Femur (tissue), 1 donor: ENCODE data around the gene SPRR4.
"Not testable (repeated sequence)": the region's sequence is repeated elsewhere in the genome, so short reads cannot be mapped to it uniquely, and the experiment has no call there.

ENCODE experiments used
- DNase-seq: peaks from one replicate; pipeline ENCODE4 v3.0.0-alpha.2; 2017

The SPRR4 gene

DNA sequence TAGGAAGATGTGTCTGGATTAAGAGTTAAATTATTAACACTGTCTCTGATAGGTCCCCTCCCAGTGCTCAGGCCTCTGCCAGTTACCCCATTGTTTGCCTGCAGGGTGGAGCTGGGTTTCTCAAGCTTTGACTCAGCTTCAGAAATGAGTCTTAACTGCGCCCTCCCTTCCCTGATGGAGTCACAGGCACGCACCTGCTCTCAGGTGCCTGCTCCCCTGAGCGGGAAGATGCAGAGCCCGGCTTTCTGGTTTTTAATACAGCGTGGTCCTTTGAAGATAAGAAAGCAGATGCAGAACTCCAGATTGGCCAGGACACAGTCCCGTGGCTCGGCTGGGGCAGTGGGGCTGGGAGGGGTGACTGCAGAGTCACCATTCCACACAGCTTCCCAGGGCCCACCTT, 3.2 kb upstream of the SPRR4 start:
- DNase-seq, result no peak

GRCh38 chr1:152968248-152968647, 2.2 kb upstream of the SPRR4 start:
- no peak for DNase-seq

GRCh38 chr1:152969036-152969435, 1.4 kb upstream of the SPRR4 start:
- no peak for DNase-seq

DNA sequence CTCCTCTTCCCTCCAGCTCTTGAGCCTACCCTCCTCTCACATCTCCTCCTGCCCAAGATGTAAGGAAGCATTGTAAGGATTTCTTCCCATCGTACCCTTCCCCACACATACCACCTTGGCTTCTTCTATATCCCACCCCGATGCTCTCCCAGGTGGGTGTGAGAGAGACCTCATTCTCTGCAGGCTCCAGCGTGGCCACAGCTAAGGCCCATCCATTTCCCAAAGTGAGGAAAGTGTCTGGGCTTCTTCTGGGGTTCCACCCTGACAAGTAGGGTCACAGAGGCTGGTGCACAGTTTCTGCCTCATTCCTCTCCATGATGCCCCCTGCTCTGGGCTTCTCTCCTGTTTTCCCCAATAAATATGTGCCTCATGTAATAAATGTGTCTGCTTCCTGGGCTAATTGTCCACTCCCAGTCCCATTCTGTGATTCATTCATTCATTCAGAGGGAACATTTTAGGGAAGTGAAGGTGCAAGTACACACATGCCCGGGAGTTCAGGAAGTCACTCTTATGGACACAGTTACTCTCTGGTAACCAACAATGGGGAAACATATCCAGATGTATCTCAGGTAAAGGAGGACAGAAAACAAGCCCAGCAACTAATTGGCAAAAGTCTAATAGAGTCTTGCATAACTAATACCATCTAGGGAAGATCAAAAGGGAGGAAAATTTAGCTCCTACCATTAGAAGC, 1.9 kb downstream of the SPRR4 start:
- DNase-seq, result no peak

DNA sequence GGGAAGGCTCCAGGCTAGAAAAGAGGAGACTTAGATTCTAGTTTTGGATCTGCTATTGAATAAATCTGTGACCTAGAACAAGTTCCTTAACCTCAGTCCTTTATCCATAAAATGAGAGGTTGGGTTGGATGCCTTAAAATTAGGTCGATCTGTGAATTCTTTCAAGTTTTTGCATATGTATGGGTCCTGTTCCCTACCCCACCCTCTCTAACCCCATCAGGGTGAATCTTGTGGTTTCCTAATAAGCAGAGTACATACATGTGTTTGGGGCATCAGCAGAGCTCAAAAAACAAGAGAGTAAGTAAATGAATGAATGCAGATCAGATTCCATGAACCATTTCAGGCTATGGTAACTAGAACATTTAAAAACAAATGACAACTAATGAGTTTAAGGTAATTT, 6.2 kb downstream of the SPRR4 start:
- no peak for DNase-seq

DNA sequence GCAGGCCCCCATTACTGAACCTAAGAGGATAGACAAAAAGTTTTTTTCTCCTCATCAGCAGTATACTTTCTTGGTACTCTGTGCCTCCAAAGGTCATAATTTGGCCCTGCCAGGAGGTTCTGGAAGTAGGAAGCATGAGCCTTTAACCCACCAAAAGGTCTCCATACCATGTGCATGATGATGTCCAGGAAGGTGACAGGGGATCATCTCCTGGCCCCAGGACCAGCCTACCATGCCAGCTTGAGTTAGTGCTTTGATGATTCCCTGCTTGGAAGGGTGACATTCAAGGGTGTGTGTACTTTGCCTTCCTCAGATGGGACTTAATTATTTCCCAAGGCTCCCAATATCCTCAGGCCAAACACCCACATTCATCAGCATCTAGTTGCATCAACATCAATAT, 7.2 kb downstream of the SPRR4 start:
- no peak for DNase-seq

DNA sequence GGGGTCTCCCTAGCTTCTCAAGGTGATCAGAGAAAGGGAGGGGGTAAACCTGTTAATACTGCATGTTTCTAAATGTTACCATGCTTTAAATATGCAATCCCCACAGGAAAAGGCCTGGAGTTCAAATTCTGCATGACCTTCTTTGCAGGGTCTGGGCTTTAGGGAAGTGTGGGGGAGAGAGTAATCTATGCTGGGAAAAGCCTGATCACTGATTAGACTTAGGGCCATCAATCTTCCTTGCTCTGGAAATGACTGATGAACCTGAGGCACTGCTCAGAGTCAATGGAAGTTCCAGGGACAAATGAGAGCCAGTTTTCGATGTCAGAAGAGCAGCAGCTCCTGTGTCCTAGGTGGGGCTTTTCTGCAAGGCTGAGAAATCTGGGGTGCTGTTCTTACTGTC, 10.2 kb downstream of the SPRR4 start:
- DNase-seq, result no peak

- DNase-seq, result no peak
These were observed 10.9 kb downstream of the SPRR4 start for GRCh38 chr1:152981146-152981871.

DNA sequence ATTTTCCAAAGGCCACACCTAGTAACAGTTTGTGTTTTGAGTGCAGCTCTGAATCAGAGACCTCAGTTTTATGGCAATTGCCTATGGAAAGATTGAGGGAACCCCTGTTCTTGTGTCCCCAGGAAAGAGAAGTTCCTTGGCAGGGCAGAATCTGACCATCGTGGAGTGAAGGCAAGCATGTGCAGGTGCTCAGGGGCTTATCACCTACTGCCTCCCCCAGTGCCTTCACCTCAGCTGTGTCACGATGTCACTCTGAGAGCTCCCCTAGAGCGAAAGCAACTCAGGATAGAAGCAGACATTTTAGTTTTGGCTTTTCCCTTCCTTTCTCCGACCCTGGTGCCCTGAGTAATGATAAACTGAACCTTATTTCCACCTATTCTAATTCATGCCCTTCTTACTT, 11.6 kb downstream of the SPRR4 start:
- DNase-seq, result no peak

DNA sequence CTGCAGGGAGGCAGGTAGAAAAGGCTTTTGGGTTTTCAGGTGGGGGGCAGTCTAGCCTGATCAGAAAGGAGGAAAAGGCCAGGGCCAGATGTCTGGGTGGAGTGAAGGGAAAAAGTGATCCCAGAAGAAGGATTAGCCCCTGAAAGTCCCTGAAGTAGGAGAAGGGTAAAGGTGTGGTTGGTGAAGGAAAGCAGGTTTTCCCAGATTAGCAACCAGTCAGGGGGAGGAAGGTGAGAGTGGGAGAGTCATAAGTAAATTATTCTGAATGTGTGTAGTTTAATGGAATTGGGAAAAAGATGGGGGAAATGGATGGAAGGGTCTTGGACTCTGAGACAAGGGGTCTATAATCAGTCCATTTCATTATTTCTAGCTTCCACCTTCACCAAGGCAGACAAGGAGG, 12.8 kb downstream of the SPRR4 start:
- DNase-seq, result no peak

DNA sequence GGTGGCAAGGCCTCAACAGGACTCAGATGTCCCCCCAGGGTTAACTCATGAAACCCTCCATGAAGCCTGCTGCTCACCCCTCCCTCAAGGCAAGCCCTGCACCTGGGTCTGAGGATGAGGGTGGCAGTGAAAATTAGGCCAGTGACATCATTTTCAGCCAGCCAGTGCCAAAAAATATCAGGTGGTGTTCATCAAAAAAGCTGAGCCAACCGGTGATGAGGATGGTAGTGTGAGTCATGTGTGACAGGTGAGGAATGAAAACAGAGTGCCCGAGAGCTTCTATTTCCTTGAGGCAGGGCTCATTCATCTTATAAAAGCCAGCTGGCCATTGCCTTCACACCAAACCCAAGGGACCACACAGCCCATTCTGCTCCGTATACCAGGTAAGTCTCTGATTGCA, 13.3 kb downstream of the SPRR4 start, which contains the start of gene SPRR1A:
Gene SPRR1A, plus strand, starts transcription at position 339 of the 400 bp plus-strand sequence. CDS start 1,150 bp downstream, outside the sequence.
- no peak for DNase-seq

- DNase-seq, result no peak
These were observed 16.1 kb downstream of the SPRR4 start for GRCh38 chr1:152986578-152986977.

DNA sequence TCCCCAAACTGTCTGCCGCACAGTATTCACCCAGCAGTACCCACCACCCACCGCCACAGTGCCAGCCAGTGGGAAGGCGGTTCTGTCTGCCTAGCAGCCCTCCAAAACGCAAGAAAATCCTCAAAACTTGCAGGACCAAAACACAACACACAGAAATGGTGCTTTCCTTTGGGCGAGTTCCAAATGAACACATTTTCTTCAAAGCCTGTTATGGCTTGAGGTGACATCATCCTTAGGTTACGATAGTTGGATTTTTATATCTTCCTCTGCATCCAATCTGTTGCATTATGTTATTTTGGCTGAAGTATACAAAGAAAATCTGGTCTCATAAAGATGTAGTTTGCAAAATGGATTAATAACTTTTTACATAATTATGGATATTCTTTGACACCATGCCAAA, 22.7 kb downstream of the SPRR4 start:
- no peak for DNase-seq

DNA sequence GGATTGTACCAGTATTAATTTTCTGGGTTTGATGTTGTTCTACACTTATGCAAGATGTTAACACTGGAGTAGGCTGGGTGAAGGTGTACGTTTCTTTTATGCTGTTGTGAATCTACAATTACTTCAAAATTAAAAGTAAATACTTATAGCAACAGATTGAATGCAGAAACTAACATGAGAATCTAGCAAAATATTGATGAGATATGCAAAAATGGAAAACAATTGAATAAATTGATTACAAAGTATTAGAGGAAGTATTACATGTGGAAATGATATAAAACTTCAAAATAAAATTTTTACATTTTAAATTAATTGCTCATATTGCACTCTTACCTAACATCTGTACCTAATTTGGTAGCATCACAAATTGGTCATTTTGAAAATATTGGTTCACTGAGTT, 25.4 kb downstream of the SPRR4 start:
- DNase-seq, result no peak

GRCh38 chr1:152996633-152997400, 26.4 kb downstream of the SPRR4 start:
- no peak for DNase-seq

DNA sequence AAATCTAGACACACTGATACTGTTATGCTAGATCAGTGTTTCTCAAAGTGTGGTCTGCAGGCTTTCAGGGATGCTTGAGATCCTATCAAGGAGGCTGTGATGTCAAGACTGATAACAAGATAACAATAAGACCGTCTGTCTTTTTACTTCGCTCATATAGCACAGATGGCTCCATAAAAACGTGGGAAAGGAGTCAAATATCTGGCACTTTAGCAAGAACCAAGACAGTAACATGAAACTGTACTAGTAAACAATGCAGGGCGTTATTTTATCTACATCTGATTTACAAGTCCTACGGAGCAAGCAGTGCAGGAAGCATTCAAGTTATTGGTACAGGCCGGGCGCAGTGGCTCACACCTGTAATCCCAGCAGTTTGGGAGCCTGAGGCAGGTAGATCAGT, 27.5 kb downstream of the SPRR4 start:
- DNase-seq, result no peak

GRCh38 chr1:152998476-152998875, 28.0 kb downstream of the SPRR4 start:
- DNase-seq, result no peak

DNA sequence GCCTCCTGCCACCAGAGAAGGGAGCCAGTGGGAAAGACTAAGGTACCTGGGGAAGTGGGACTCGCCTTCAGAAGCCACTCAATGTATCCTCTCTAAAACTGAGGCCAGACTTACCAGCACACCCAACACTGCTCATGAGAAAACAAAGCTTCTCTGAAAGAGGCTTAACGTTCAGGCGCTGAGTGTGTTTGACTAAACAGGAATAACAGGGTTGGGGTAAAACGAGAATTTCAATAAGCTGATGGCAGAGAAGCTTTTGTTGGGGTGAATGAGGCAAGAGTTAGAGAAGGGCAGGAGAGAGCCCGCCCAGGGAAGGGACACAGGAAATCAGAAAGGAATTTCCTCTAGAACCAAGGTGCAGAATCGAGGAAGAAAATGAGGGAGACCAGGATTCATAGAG, 29.4 kb downstream of the SPRR4 start:
- DNase-seq, result no peak

GRCh38 chr1:153000294-153000693, 29.8 kb downstream of the SPRR4 start:
- DNase-seq, result no peak

GRCh38 chr1:153001382-153001781, 30.9 kb downstream of the SPRR4 start, which contains the start of gene SPRR3:
Gene SPRR3, plus strand, starts transcription at chr1:153001749. Its CDS starts 1,272 bp downstream, at chr1:153003021.
- DNase-seq, result no peak

- DNase-seq, result not testable (repeated sequence)
These were observed 40.8 kb downstream of the SPRR4 start for GRCh38 chr1:153011235-153011758.

GRCh38 chr1:153021829-153022228, 51.4 kb downstream of the SPRR4 start:
- not testable (repeated sequence) for DNase-seq
